GM18861 (cell line): Measurements from ENCODE around the gene CCDC33.

Experiments
- ATAC-seq: cut with Tn5 transposase; IDR thresholded peaks from one replicate; pipeline ENCODE4 v1.9.1; 2021; ENCODE audit not compliant: unreplicated experiment

The CCDC33 gene

GRCh38 chr15:74228723-74229081, 7.4 kb upstream of the CCDC33 start:
- no peak for ATAC-seq

DNA sequence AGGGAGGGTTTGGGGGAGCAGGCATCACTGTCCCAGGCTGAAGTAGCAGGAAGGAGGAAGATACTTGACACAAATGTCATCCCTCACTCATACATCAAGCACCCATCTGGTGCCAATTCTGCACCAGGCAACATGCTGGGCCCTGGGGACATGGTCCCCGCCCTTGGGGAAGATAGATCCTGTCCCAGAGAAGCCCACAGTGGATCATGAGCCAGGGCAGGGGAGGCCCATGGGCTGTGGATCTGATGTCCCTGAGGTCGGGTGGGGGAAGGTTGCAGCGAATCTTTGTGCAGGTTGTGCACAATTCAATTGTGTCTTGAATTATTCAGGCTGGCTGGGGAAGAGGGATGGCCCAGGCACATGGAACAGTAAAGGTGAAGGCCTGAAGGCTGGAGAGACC, 6.4 kb upstream of the CCDC33 start:
- no peak for ATAC-seq

DNA sequence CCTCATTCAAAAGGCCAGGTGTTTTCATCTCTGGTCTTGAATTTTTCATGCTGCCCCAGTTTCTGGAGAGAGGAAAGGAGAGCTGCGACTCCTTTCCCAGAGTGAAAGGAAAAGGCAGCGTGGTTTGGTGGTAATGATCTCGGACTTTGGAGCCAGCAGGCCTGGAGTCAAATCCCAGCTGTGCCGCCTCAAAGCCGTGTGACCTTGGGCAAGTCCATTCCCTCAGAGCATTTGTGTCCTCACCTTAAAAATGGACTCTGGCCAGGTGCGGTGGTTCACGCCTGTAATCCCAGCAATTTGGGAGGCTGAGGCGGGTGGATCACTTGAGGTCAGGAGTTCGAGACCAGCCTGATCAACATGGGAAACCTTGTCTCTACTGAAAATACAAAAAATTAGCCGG, 4.7 kb upstream of the CCDC33 start:
- no peak for ATAC-seq

DNA sequence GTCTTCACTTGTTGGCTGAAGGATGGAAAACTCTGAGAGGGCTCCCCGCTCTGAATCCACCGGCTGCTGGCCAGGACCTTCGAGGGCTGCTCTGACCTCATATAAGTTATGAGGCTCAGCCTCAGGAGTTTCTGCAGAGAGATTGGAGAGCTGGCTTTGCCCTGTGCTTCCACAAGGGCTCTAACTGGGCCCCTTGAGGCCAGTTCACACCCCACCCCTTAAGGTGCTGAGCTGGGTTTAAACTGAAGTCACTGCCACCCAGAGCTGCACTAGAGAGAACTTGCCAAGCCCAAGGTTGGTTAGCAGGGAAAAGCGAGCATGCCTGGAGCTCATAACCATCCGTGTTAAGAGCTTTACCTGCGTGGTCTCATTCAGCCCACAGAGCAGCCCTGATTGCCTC, 2.8 kb upstream of the CCDC33 start:
- no peak for ATAC-seq

DNA sequence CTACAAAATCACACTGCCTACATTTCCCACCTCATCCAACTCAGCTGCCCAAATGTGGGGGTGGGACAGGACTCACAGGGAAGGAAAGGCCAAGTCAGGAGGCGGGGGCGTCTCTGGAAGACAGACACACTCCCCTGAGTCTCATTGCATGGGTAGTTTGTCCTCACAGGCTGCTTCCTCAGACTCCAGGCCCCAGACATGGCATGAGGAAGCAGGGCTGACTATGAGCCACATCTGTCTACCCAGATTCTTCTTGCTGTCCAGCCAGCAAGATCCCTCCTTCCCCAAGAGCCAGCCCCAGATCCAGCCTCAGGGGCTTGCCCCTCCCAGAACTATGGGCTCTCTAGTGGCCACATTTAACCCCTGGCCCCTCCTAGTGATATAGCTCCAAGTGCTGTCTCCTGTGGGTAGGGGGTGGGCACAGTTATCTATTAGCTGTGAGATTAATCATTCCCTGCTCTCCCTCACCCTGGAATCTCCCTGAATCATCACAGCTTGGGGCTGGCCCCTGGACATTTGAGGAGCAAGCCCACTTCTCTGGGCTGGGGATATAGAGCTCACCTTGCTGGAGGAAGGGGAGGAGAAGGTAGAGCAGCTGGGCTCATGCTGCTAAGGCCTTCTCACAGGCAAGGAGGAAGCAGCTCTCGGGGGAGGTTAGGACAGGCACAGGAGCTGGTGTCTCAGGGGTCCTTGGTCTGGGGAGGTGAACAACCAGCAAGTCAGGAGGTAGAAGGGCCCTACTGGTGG, 2.1 kb upstream of the CCDC33 start:
- ATAC-seq: no peak

DNA sequence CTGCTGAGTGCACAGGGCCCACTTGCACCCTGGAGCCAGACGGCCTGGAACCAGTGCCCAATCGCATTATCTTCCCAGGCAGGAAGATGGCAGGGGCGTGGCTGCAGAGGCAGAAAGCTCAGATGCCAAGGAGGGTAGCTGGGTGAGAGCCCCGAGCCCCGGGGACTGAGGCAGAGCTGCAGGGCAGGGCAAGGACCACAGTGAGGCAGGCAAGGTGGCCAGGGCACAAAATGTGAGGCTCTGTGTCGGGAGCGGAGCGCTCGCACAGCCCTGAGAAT, 1.6 kb upstream of the CCDC33 start:
- no peak for ATAC-seq

GRCh38 chr15:74239051-74239705, 3.1 kb downstream of the CCDC33 start:
- ATAC-seq: no peak

GRCh38 chr15:74240002-74240568, 4.0 kb downstream of the CCDC33 start:
- ATAC-seq: no peak

GRCh38 chr15:74240897-74241614, 4.9 kb downstream of the CCDC33 start:
- no peak for ATAC-seq

- ATAC-seq: no peak
Observed at GRCh38 chr15:74242441-74243185, 6.5 kb downstream of the CCDC33 start.

- no peak for ATAC-seq
Observed at GRCh38 chr15:74243431-74243830, 7.3 kb downstream of the CCDC33 start.

DNA sequence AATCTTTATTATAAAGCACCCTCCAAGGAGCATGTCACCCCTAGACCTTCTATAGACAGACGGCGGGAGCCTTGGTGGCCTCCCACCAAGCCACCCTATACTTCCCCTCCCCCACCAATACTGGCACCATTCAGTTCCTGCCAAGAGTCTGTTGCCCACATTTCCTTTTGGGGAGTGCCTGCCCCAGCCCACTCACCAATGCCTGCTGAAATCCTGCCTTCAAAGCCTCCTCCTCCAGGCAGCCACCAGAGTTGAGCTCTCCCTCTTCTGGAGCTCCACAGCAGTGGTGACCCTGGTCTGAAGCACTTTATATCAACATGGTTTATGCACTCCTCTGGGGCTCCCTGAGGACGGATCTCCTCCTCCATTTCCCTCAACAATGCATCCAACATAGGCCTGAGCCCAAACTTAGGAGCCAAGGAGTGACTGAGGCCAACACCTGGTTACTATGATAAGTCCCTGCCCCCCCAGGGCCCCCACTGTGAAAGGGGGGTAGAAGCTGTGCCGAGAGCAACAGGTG, 8.8 kb downstream of the CCDC33 start:
- ATAC-seq: no peak

- no peak for ATAC-seq
Observed at GRCh38 chr15:74245342-74245931, 9.3 kb downstream of the CCDC33 start.

DNA sequence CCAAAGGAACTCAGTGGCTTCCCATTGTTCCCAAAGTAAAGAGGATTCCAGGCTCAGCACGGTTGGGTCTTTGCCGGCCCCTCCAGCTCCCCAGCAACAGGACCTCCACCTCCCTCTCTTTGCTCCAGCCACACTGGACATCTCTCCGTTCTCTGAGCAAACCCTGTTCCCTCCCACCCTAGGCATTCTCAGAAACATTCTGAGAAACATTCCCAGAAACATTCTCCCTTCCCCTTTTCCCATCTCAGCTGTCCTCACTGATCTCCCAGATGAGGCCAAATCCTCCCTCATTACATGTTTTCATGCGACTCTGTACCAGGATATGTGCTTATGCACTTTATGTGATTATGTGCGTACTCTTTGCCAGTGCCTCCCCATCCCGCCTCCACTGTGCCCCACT, 14.1 kb downstream of the CCDC33 start:
- ATAC-seq: no peak

DNA sequence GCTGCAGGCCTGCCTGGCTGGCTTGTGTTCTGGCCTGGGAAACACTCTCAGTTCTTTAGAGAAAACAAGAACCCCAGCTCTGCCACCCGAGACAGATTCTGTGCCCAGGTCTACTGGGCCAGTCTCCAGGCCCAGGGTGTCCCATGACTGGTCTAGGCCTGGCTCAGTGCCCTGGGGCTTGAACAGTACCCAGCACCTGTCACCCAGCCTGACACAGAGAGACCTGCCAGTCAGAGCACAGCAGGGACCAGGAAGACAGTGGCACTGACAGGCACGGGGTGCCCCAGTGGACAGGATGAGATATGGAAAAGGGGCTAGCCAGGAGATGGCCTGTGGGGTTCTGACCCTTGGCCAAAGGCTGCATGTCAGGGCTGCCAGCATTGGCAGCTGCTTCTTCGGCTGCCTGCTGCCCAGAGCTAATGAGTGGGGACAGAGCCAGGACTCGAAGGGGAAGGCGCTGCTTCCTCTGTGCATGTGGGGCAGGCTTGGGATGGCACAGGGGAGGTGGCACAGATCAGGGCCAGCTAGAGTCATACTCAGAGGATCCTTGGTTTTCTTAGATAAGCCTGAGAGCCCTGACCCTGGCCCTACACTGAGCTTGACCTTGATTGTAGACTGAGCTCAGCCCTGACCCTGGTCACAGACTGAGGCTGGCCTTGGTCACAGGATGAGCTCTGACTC, 15.1 kb downstream of the CCDC33 start:
- ATAC-seq: no peak

GRCh38 chr15:74252291-74252690, 16.2 kb downstream of the CCDC33 start:
- no peak for ATAC-seq

- no peak for ATAC-seq
Observed at GRCh38 chr15:74252721-74253120, 16.6 kb downstream of the CCDC33 start.

DNA sequence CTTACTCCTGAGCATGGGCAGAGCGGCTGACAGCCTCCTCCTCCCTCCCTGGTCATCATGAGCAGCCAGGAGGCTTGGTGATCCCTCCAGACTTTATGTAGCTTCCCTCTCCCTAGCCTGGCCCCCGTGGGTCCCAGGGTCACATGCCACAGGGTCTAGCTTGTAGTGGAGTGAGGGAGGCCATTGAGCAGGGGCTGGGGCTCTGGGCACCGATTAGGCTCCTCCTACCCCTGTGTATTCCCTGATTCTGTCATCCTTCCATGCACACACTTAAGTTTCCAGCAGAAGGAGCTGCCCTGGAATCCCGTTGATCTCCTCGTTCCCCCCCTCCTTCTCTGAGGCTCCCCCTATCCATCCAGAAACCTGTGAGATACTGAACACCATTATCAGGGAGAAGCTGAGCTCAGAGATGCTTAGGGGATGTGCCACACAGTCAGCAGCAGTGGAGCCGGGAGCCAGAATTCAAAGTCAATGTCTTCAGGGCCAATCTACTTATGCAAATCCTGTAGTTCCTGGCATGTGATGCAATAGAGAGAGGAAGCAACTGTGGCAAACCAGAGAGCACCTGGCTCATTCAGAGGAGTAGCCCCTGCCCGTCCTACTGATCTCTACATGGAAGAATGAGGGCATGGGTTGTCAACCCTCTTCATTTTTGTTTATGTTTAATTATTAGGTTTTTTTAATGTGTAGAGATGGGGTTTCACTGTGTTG, 17.2 kb downstream of the CCDC33 start:
- no peak for ATAC-seq

DNA sequence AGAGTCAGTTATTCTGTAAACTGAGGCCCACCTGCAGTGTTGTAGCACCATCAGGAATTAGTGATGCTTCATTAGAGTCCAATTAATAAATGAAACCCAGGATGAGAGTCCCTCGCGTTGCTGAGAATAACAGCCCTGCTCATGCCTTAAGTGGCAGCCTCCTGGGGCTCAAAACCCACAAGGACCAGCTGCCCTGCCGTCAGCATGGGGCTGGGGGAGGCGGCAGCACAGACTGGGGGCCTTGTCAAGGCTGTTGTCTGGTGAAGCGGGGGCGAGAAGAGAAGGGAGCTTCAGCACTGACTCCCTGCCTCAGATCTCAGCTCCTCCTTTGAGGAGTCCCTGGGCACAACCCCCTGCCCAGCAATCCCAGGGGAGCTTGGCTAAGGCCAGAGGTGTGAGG, 21.0 kb downstream of the CCDC33 start:
- ATAC-seq: no peak

- no peak for ATAC-seq
Observed at GRCh38 chr15:74257623-74258022, 21.5 kb downstream of the CCDC33 start.
